Immature natural killer cell (primary cell): ENCODE measurements around the gene DAGLA. TPM values are rescaled to one million over a fixed set of nuclear protein-coding genes. Genes with fewer than 3 reads are reported as not detected.

ENCODE experiments used
- DNase-seq, 3 donors: peaks; one replicate each; pipeline ENCODE4 v3.0.0; 2022; ENCODE audit warnings: mixed read lengths in 1 of 3
- H3K27ac Mint-ChIP-seq, 6 donors: one replicate each; pipeline ENCODE4 v1.8.0; 2020; ENCODE audit warnings: mixed read lengths in 6 of 6, mild to moderate bottlenecking in 5 of 6, inconsistent platforms in 4 of 6, moderate library complexity in 3 of 6
- H3K27me3 Mint-ChIP-seq, 3 donors: one replicate each; pipeline ENCODE4 v1.8.0; 2020 to 2021; ENCODE audit warnings: low read depth in 3 of 3, mild to moderate bottlenecking in 3 of 3, mixed read lengths in 3 of 3, moderate library complexity in 3 of 3, inconsistent platforms in 1 of 3
- H3K36me3 Mint-ChIP-seq, 3 donors: one replicate each; pipeline ENCODE4 v1.8.0; 2020; ENCODE audit warnings: mixed read lengths in 3 of 3, inconsistent platforms in 2 of 3, mild to moderate bottlenecking in 2 of 3
- H3K4me1 Mint-ChIP-seq, 2 donors: one replicate each; pipeline ENCODE4 v1.8.0; 2020; ENCODE audit warnings: inconsistent platforms in 2 of 2, mild to moderate bottlenecking in 2 of 2, mixed read lengths in 2 of 2, moderate library complexity in 1 of 2
- H3K4me3 Mint-ChIP-seq, 5 donors: one replicate each; pipeline ENCODE4 v1.8.0; 2020; ENCODE audit warnings: mild to moderate bottlenecking in 5 of 5, mixed read lengths in 5 of 5, inconsistent platforms in 3 of 5, moderate library complexity in 3 of 5
- H3K9me3 Mint-ChIP-seq, 6 donors: one replicate each; pipeline ENCODE4 v1.8.0; 2020; ENCODE audit warnings: mild to moderate bottlenecking in 6 of 6, mixed read lengths in 6 of 6, inconsistent platforms in 4 of 6, moderate library complexity in 3 of 6
- polyA plus RNA-seq, 3 donors: library from polyadenylated mRNA; unstranded; fragments of 300-500 nt; fragmentation: Illumina TruSeq; gene quantifications; one replicate each; pipeline ENCODE4 v1.2.3, GENCODE V29; 2021

DAGLA gene
- polyA plus RNA-seq, 3 donors from 2014 or later: not detected

DNA sequence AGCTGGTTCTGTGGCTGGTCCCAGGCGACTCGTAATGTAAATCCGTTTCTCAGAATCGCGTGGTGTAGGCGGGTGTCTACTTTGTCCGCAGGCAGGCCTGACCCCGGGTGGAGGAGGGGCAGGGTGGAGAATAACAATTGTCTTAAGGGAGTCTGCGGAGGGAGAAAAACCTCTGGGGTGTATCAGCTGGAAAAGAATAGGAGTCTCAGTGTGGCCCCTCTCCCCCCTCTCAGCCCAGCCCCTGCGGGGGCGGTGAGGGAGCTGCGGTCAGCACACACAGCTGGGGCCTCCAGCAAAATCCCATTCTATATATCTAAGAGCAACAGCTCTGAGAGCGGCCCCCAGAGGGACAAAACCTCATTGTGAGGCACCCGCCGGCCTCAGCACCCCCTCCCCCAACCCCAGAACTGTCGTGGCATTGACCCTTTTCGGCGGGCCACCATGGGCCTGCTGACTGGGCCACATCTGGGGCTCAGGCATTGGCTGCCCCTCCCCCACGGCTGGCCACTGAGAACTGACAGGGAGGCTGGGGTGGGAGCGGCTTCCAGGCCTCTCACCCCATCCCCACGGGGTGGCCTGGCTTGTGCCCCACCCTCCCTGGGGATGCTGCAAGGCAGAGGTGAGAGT is 69.5 kb downstream of the DAGLA start:
- H3K9me3 Mint-ChIP-seq: no peaks in the 10 kb centered on the region
- peaks cover 7 to 12% of the 10 kb centered on the region in 2 donors for H3K4me1 Mint-ChIP-seq
- no peak for DNase-seq
- peak overlapping the region in 1 of 5 donors; percentile 1 for H3K4me3 Mint-ChIP-seq
- H3K27me3 Mint-ChIP-seq: peaks cover 6 to 7% (median 7%) of the 10 kb centered on the region in 3 donors
- H3K27ac Mint-ChIP-seq: no peak overlapping the region
- H3K36me3 Mint-ChIP-seq: no peaks in the 10 kb centered on the region

DNA sequence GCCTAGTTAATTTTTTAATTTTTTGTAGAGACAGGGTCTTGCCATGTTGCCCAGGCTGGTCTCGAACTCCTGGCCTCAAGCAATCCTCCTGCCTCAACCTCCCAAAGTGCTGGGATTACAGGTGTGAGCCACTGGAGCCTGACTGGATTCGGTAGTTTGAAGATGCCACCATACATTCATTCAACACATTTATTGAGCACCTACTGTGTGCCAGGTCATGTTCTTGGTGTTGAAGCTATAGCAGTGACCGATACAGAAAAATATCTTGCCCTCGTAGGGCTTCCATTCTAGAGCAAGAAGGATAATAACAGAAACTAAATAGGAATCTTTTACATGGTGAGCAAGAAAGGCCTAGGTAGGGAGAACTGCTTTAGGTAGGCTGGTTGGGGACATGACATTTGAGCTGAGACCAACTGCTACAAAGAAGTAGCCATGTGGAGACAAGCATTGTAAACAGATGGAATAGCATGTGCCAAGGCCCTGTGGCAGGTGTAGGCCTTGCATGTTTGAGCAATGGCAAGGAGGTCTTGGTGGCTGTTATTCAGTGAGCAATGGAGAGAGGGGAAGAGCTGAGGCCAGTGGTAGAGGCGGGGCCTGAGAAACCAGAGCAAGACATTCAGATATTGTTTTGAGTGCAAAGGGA is 70.6 kb downstream of the DAGLA start:
- H3K4me3 Mint-ChIP-seq: peak overlapping the region; percentile 3 to 65 (median 50)
- peaks cover 7 to 15% of the 10 kb centered on the region in 2 donors for H3K4me1 Mint-ChIP-seq
- DNase-seq: no peak
- peaks cover 6 to 7% (median 7%) of the 10 kb centered on the region in 3 donors for H3K27me3 Mint-ChIP-seq
- no peaks in the 10 kb centered on the region for H3K36me3 Mint-ChIP-seq
- peak overlapping the region in 2 of 6 donors; percentile 22 to 25 for H3K27ac Mint-ChIP-seq
- H3K9me3 Mint-ChIP-seq: no peaks in the 10 kb centered on the region

DNA sequence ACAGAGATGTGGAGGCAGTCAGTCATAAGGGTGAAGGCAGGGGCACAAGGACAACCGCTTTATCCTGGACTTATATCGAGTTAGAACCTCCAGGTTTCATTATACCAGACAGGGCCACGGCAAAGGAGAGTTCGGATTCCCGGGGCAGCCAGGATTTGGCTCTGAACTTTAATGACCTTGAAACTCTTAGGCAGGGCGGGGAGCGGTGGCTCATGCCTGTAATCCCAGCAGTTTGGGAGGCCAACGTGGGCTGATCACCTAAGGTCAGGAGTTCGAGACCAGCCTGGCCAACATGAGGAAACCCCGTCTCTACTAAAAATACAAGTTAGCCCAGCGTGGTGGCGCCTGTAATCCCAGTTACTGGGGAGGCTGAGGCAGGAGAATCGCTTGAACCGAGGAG is 71.2 kb downstream of the DAGLA start:
- peaks cover 6 to 7% (median 7%) of the 10 kb centered on the region in 3 donors for H3K27me3 Mint-ChIP-seq
- peaks cover 7 to 19% of the 10 kb centered on the region in 2 donors for H3K4me1 Mint-ChIP-seq
- no peaks in the 10 kb centered on the region for H3K9me3 Mint-ChIP-seq
- no peaks in the 10 kb centered on the region for H3K36me3 Mint-ChIP-seq
- no peak for DNase-seq
- peak overlapping the region in 2 of 6 donors; percentile 22 to 25 for H3K27ac Mint-ChIP-seq
- H3K4me3 Mint-ChIP-seq: peak overlapping the region; percentile 3 to 86 (median 50)

DNA sequence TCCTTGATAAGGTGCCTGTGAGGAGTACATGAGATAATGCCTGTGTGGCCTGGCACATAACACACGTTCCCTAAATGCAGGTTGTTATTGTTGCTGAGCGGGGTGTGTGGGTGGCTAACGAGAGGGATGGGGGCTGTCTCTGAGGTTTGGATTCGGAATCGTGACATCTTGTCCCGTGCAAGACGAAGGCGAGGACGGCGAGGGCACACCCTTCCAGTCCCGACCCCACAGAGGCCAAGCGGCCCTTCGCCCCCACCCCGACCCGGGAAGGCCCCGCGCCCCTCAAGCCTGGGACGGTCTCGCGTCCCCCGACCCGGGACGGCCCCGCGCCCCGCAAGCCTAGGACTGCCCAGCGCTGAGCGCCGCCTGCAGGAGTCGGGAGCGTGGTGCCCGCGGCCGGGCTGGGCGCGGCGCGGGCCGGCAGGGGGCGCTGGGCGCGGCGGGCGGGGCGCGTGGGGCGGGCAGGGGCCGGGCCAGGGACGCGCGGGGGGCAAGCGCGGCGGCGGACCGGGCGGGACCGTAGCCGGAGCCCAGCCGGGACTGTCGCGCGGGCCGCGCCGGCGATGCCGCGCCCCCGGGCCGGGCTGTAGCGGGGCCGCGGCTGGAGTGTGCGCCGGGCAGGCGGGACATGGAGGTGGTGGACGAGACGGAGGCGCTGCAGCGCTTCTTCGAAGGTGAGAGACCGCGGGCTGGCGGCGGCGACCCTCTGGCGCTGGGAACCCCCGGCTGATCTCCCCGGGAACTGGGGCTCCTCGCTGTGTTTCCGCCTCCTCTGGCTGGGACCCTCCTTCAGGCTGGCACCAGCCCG is 72.1 kb downstream of the DAGLA start, which contains the start of gene MYRF:
MYRF (plus strand) TSS at position 520 of the 808 bp plus-strand sequence; CDS start at position 629, 109 bp downstream.
- DNase-seq: peak; percentile 56 to 66 (median 57)
- H3K27me3 Mint-ChIP-seq: peaks cover 6 to 7% (median 7%) of the 10 kb centered on the region in 3 donors
- peak within 1 kb of the TSS in 5 of 6 donors; percentile 35 to 69 (median 64) for H3K27ac Mint-ChIP-seq
- H3K4me1 Mint-ChIP-seq: peaks cover 7 to 25% of the 10 kb centered on the region in 2 donors
- H3K36me3 Mint-ChIP-seq: no peaks in the 10 kb centered on the region
- no peaks in the 10 kb centered on the region for H3K9me3 Mint-ChIP-seq
- H3K4me3 Mint-ChIP-seq: peak within 1 kb of the TSS; percentile 69 to 86 (median 80)

DNA sequence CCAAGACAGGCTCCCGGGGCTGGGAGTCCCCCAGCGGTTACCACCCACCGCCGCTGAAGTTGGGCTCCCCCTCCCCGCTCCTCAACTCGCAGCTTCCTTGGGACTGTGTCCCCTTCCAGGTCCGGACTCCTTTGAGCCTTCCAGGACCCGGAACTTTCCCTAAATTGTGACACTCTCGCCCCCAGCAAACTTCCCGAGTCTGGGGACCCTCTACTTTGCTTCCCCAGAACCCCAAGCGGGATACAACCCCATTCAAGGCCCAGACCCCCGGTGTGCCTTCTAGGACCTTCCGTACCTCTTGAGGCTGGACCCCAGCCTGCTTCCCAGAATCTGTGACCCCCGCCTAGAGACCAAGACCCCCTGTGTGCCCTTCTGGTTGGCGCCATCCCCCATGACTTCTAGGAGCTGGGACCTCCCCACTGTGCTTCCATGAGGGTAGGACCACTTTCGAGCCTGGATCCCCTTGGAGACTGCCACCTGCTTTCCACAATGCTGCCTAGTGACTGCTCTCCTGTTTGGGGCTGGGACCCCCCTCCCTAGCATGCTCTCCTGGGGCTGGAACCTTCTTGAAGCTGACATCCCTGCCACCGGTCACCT is 72.8 kb downstream of the DAGLA start:
- Mint-ChIP-seq H3K9me3 (no peaks in the 10 kb centered on the region), H3K27ac (peak overlapping the region in 4 of 6 donors; percentile 35 to 67 (median 52)), H3K4me1 (peaks cover 7 to 25% of the 10 kb centered on the region in 2 donors), H3K36me3 (no peaks in the 10 kb centered on the region), H3K4me3 (peak overlapping the region; percentile 67 to 80 (median 78)), H3K27me3 (peaks cover 5 to 7% (median 6%) of the 10 kb centered on the region in 3 donors)
- DNase-seq: no peak

DNA sequence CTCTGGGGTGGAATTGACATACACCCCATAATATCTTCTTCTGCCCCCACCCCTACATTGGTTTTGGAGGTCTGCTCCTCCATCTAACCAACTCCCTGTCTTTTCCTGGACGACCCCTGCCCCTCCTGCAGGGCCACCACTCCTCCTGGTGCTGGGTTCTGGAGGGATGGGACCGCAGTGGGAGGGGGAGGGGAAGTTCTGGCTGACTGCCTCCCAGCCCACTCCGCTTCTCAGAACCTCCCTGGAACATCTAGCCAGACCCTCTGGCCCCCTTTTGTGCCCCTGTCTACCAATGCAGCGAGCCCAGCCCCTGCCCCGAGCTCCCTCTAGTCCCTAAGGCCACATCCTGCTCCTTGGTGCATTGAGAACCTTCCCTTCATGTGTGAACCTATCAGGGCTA is 73.5 kb downstream of the DAGLA start:
- peaks cover 7 to 25% of the 10 kb centered on the region in 2 donors for H3K4me1 Mint-ChIP-seq
- peak overlapping the region in 3 of 6 donors; percentile 45 to 59 (median 50) for H3K27ac Mint-ChIP-seq
- peak overlapping the region; percentile 67 to 80 (median 78) for H3K4me3 Mint-ChIP-seq
- no peaks in the 10 kb centered on the region for H3K36me3 Mint-ChIP-seq
- no peak for DNase-seq
- peaks cover 5 to 7% (median 6%) of the 10 kb centered on the region in 3 donors for H3K27me3 Mint-ChIP-seq
- no peaks in the 10 kb centered on the region for H3K9me3 Mint-ChIP-seq

DNA sequence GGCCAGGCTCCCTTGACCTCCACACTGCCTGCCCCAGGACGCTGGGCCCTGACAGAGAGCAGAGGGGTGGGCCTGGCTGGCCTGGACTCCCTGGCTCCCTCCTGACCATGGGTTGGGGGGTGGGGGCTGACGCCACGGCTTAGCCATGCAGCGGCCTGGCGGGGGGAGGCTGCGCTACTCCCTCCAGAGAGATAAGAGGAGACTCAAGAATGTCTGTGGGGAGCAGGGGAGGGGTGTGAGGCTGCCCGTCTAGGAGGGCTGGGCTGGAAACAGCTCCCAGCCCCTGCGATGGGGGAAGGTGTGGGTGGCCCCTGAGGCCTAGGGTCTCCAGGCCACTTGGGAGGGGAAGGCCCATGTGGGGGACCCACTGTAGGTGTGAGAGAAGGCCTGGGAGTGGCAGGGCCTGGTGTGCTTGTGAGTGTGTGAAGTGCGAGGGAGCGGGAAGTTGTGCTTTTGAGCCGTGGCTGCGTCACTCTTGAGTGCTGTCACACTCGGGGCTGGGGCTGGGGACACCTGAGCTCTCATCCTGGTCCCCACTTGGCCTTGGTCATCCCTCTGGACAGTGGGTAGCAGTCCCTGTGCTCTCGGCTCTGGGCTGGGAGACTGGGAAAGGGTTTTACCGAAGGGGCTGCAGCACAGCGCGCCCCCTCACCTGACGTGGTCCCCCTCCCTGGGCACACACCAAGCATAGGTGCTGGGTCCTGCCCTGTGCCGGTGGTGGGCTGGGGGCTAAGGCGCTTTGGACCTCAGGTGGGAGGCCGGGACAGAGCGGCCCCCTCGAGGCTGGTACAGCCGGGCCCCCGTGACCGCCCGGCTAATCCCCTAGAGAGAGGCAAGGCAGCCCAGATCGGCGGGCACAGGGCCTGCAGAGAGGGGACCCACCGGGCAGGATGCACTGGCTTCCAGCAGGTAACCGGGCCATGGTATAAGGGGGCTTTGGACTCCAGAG is 74.6 kb downstream of the DAGLA start:
- Mint-ChIP-seq H3K4me1 (peaks cover 7 to 25% of the 10 kb centered on the region in 2 donors), H3K9me3 (no peaks in the 10 kb centered on the region), H3K4me3 (no peak overlapping the region), H3K27me3 (peaks cover 4 to 7% (median 6%) of the 10 kb centered on the region in 3 donors), H3K27ac (peak overlapping the region in 1 of 6 donors; percentile 17), H3K36me3 (no peaks in the 10 kb centered on the region)
- DNase-seq: no peak

DNA sequence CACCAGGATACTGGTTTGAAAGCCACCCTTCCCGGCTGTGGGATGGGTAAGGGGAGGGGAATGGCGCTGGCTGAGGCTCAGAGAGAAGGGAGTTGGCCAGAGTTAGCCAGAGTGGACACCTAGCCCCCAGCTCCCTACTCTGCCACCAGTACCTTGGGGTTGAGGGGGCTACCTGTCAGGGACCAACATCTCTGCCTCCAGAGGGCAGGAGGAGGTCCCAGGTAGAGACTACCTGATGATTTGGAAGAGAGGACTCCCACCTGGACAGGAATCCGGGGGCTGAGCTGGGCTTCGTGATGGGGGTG is 75.9 kb downstream of the DAGLA start:
- no peaks in the 10 kb centered on the region for H3K9me3 Mint-ChIP-seq
- peak overlapping the region; percentile 29 to 79 (median 60) for H3K27ac Mint-ChIP-seq
- H3K36me3 Mint-ChIP-seq: no peaks in the 10 kb centered on the region
- H3K4me1 Mint-ChIP-seq: peaks cover 7 to 23% of the 10 kb centered on the region in 2 donors
- peaks cover 4% of the 10 kb centered on the region in 3 donors for H3K27me3 Mint-ChIP-seq
- no peak for DNase-seq
- no peak overlapping the region for H3K4me3 Mint-ChIP-seq

DNA sequence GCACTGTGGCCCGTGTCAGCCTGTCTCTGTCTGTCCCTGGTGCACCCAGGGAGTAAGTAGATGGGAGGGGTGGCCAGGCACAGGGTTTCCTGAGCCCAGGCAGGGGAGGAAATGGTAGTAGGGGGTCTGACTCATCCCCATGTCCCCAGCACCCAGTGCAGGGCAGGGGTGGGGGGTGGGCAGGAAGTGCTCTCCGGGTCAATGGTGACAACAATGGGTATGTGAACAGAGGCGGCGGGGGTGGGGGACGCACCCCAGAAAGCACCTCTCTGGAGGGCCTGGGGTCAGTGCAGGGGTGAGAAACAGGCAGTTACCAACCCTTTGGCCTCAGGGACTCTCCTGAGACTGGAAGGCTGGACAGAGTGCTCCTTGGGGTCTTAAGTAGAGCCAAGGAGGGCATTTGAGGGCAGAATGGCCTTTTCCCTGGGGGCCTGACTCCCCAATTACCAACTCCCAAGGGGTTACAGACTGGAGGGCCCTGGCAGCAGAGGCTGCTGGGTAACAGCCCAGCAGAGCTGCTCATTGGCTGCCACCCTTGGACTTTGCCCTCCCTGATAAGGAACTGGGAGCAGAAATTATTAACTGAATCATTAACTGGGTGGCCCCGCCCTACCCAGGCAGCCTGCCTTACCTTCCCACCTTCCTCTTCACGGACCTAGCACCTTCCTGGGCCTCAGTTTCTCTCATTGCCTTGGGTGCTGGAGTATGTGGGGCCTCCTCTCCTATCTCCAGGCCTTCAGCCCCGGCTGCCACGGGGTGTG is 76.4 kb downstream of the DAGLA start:
- peaks cover 7 to 21% of the 10 kb centered on the region in 2 donors for H3K4me1 Mint-ChIP-seq
- H3K9me3 Mint-ChIP-seq: no peaks in the 10 kb centered on the region
- no peaks in the 10 kb centered on the region for H3K36me3 Mint-ChIP-seq
- DNase-seq: peak in 2 of 3 donors; percentile 21 to 35
- H3K27ac Mint-ChIP-seq: peak overlapping the region; percentile 29 to 79 (median 60)
- H3K4me3 Mint-ChIP-seq: peak overlapping the region in 1 of 5 donors; percentile 36
- H3K27me3 Mint-ChIP-seq: peaks cover 1 to 2% (median 2%) of the 10 kb centered on the region in 3 donors

DNA sequence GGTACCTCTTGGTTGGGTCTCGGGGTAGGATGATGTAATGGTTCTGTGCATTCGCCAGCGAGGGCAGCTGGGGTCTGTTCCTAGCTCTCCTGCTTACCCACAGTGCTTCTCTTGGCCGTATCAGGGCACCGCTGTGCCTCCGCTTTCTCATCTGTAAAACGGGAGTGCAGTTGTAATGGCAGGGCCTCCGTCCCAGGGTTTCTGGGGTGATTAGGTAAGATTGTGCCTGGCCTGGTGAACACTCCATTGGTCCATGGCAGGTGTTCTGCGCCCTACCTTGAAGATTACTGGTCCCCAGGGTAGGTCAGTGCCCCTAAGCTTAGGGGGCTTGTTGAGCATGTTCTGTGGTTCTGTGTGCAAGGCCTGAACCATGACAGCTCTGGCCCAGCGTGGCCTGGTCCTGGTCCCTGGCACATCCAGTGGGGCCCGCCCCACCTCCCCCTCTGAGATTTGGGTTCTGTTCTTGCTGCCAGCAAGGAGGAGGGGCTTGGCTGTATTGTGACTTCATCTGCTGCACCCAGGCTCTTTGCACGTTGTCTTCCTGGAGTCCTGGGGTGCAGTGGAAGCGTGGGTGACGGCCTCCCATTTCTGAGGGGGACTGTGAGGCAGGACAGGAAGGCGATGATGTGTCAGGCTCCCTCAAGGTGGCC is 77.1 kb downstream of the DAGLA start:
- H3K27ac Mint-ChIP-seq: peak overlapping the region in 4 of 6 donors; percentile 26 to 58 (median 46)
- H3K4me3 Mint-ChIP-seq: no peak overlapping the region

DNA sequence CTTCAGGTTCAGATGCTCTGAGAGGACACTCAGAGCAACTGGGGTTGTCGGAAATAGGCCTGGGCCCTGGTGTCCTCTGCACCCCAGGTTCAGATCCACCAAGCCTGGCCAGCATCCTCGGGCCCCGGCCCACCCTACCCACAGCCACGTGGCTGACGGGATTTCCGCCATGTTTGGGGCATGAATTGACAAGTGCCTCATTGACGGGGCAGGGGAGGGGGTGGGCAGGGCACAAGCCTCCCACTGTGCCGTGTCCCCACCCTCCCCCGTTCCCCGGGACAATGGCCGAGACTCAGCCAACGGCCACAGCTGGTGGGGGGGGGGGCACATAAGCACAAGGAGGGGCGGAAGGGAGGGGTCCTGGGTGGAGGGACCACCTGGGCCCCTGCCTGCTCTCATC is 80.8 kb downstream of the DAGLA start:
- H3K36me3 Mint-ChIP-seq: no peaks in the 10 kb centered on the region

More for the DNA sequence above, 77.1 kb downstream of the DAGLA start:
- Mint-ChIP-seq H3K36me3 (no peaks in the 10 kb centered on the region), H3K27me3 (peaks cover 0 to 2% (median 2%) of the 10 kb centered on the region in 3 donors), H3K9me3 (no peaks in the 10 kb centered on the region), H3K4me1 (peaks cover 7 to 19% of the 10 kb centered on the region in 2 donors)
- no peak for DNase-seq

More for the DNA sequence above, 80.8 kb downstream of the DAGLA start:
- H3K27ac Mint-ChIP-seq: no peak overlapping the region
- H3K4me1 Mint-ChIP-seq: peaks cover 0 to 9% of the 10 kb centered on the region in 2 donors
- H3K4me3 Mint-ChIP-seq: no peak overlapping the region
- DNase-seq: no peak
- no peaks in the 10 kb centered on the region for H3K27me3 Mint-ChIP-seq
- no peaks in the 10 kb centered on the region for H3K9me3 Mint-ChIP-seq
